ENCODE data around the gene PCDHA10. TPM values are rescaled to one million over a fixed set of nuclear protein-coding genes. Genes with fewer than 3 reads are reported as not detected.

Gene PCDHA10
- total and polyA plus RNA-seq, 2 of the 4 experiments (the other 2 are of a cell fraction) = under 0.01 to 0.02 TPM

DNA sequence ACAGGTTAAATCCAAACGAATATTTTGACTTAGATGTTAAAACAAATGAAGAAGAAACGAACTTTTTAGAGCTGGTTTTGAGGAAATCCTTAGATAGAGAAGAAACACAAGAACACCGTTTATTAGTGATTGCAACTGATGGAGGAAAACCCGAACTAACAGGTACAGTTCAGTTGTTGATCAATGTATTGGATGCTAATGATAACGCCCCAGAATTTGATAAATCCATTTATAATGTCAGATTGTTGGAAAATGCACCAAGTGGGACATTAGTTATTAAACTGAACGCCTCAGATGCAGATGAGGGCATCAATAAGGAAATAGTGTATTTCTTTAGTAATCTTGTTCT is 33.4 kb upstream of the PCDHA10 start:
- H3K4me3 ChIP-seq (ENCODE audit: insufficient read depth, low read depth, low read length) = no peak overlapping the region
- H3K27me3 ChIP-seq (ENCODE audit: control insufficient read depth, insufficient read depth, low read length) = no peaks in the 10 kb centered on the region
- ATAC-seq (ENCODE audit: low read depth) (no peak), DNase-seq (no peak)
- H3K9me1 ChIP-seq (ENCODE audit: insufficient read depth, low read length) = no peaks in the 10 kb centered on the region
- no peak overlapping the region for H3K14ac ChIP-seq (replicated peaks; ENCODE audit: low read depth, low read length)
- H4K5ac ChIP-seq (ENCODE audit: low read depth, low read length) = no peak overlapping the region
- no peak overlapping the region for H3K23ac ChIP-seq (ENCODE audit: low read depth, low read length)
- H3K9me3 ChIP-seq (ENCODE audit: control insufficient read depth, insufficient read depth, low read length) = peaks cover 9% of the 10 kb centered on the region
- in situ Hi-C loops (cut with MboI; ENCODE audit: low sequenced_read_pairs) (no loop called here), dilution Hi-C loops (cut with HindIII; ENCODE audit: low sequenced_read_pairs, unreplicated experiment) (no loop called here), intact Hi-C loops (cut with micrococcal nuclease) (no loop called here)
- ChIA-PET POLR2A (ENCODE audit: unreplicated experiment) (no interaction called here), CTCF (no interaction called here)
- no peak overlapping the region for H2BK15ac ChIP-seq (ENCODE audit: low read depth, low read length)
- no peak overlapping the region for H2AK9ac ChIP-seq (replicated peaks; ENCODE audit: low read depth, low read length, poor library complexity)
- no peak overlapping the region for H3K56ac ChIP-seq (ENCODE audit: extremely low read depth, insufficient read depth, low read length)
- H2BK120ac ChIP-seq (ENCODE audit: low read depth, low read length) = no peak overlapping the region
- no peak overlapping the region for H3K4ac ChIP-seq (ENCODE audit: low read depth, low read length)
- no peak overlapping the region for H3K27ac ChIP-seq (ENCODE audit: insufficient read depth, low read length)
- no peaks in the 10 kb centered on the region for H3K79me1 ChIP-seq (ENCODE audit: low read depth in 1 of 2, low read length in 2 of 2)
- no peaks in the 10 kb centered on the region for H3K36me3 ChIP-seq (ENCODE audit: control insufficient read depth, insufficient read depth, low read length)
- H3K18ac ChIP-seq (ENCODE audit: low read depth, low read length) = no peak overlapping the region
- H2AFZ ChIP-seq (replicated peaks; ENCODE audit: low read length, poor library complexity) = no peak overlapping the region
- no peak overlapping the region for H4K91ac ChIP-seq (ENCODE audit: insufficient read depth, low read depth, low read length)
- H4K20me1 ChIP-seq (ENCODE audit: insufficient read depth, low read length) = no peaks in the 10 kb centered on the region
- H3K9ac ChIP-seq (ENCODE audit: low read depth, low read length) = no peak overlapping the region
- H2BK20ac ChIP-seq (ENCODE audit: low read depth, low read length) = no peak overlapping the region
- BruUV-seq (replicated peaks) = no TSS peak
- no peaks in the 10 kb centered on the region for H3K4me1 ChIP-seq (ENCODE audit: control insufficient read depth, insufficient read depth, low read length)
- no peak overlapping the region for H2AK5ac ChIP-seq (ENCODE audit: low read depth, low read length)
- TF ChIP-seq, protein P1, sequence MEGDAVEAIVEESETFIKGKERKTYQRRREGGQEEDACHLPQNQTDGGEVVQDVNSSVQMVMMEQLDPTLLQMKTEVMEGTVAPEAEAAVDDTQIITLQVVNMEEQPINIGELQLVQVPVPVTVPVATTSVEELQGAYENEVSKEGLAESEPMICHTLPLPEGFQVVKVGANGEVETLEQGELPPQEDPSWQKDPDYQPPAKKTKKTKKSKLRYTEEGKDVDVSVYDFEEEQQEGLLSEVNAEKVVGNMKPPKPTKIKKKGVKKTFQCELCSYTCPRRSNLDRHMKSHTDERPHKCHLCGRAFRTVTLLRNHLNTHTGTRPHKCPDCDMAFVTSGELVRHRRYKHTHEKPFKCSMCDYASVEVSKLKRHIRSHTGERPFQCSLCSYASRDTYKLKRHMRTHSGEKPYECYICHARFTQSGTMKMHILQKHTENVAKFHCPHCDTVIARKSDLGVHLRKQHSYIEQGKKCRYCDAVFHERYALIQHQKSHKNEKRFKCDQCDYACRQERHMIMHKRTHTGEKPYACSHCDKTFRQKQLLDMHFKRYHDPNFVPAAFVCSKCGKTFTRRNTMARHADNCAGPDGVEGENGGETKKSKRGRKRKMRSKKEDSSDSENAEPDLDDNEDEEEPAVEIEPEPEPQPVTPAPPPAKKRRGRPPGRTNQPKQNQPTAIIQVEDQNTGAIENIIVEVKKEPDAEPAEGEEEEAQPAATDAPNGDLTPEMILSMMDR (conservative IDR thresholded peaks at IDR 0.05; ENCODE audit: low read depth, low read length) = no peak
- TF ChIP-seq FOS (IDR thresholded peaks at IDR 0.05; ENCODE audit: low read depth, low read length) (no peak), POLR2A (IDR thresholded peaks at IDR 0.05; ENCODE audit: low read depth, low read length) (no peak), RCOR1 (IDR thresholded peaks at IDR 0.05; ENCODE audit: insufficient replicate concordance, low read length) (no peak), BHLHE40 (IDR thresholded peaks at IDR 0.05; ENCODE audit: low read depth, low read length) (no peak), RAD21 (IDR thresholded peaks at IDR 0.05; ENCODE audit: low read length) (no peak), RFX5 (IDR thresholded peaks at IDR 0.05; ENCODE audit: low read depth, low read length) (no peak), SMC3 (IDR thresholded peaks at IDR 0.05; ENCODE audit: low read depth, low read length) (no peak), MAZ (IDR thresholded peaks at IDR 0.05; ENCODE audit: borderline replicate concordance, low read depth, low read length) (no peak), CEBPB (IDR thresholded peaks at IDR 0.05; ENCODE audit: low read depth, low read length) (no peak), CHD1 (IDR thresholded peaks at IDR 0.05; ENCODE audit: low read depth, low read length) (no peak)
- TF ChIP-seq, protein P2, sequence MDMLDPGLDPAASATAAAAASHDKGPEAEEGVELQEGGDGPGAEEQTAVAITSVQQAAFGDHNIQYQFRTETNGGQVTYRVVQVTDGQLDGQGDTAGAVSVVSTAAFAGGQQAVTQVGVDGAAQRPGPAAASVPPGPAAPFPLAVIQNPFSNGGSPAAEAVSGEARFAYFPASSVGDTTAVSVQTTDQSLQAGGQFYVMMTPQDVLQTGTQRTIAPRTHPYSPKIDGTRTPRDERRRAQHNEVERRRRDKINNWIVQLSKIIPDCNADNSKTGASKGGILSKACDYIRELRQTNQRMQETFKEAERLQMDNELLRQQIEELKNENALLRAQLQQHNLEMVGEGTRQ (IDR thresholded peaks at IDR 0.05; ENCODE audit: low read depth, low read length) = no peak
- no peak overlapping the region for H4K8ac ChIP-seq (ENCODE audit: low read depth in 2 of 2, low read length in 2 of 2)
- no peak overlapping the region for H2BK5ac ChIP-seq (ENCODE audit: low read depth, low read length, poor library complexity, severe bottlenecking)
- WGBS, 2 experiments (ENCODE audit: extremely low coverage in 2 of 2, insufficient read length in 1 of 2) = 36% methylated on average over 4 of the region's 6 CpGs; no CpG with 5 or more reads in 1 of the 2 experiments
- no peak overlapping the region for H3K4me2 ChIP-seq (ENCODE audit: low read depth, low read length)
